IPS-NIHi7 (cell line): Measurements from ENCODE around the gene FAM217A.
A peak's percentile ranks its signal among the peaks of the same experiment; 100 is the strongest.
"Not testable (repeated sequence)": the region's sequence is repeated elsewhere in the genome, so short reads cannot be mapped to it uniquely, and the experiment has no call there.

Source experiments
- DNase-seq: peaks from one replicate; pipeline ENCODE4 v3.0.0; 2012; ENCODE audit warnings: mixed read lengths; ENCODE audit errors: extremely low spot score

Gene FAM217A, protein sequence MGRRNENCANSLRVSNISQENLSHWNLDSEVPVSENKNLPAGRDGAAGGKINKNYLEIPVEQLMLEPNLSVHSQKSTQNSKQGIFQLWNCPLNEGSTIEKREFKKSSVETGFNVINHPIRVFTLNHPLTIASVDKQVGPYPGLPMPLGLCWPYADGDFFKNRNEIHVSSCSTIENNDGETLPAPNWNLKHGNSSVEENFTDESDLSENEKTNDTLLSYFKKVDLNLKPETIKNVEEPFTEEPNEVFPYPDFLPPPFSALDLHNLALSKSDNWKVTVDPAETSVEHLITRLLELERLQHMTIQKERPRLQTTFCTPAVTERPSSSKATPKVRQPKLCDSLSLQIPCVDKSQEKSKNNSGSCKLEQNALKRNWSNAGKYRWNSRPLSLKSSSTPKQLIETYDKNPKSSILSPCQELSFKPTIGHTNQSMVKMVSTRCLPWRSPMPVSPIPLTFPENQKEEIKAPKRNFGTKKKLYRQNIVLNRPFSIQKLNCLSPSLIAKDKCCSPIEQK

GRCh38 chr6:4078691-4079471, at the start of gene FAM217A:
TSS of gene FAM217A (minus strand) at chr6:4079137. CDS start at chr6:4077414, 1,723 bp downstream.
- DNase-seq: no peak

GRCh38 chr6:4128072-4128471, 49.1 kb upstream of the FAM217A start:
- no peak for DNase-seq

DNA sequence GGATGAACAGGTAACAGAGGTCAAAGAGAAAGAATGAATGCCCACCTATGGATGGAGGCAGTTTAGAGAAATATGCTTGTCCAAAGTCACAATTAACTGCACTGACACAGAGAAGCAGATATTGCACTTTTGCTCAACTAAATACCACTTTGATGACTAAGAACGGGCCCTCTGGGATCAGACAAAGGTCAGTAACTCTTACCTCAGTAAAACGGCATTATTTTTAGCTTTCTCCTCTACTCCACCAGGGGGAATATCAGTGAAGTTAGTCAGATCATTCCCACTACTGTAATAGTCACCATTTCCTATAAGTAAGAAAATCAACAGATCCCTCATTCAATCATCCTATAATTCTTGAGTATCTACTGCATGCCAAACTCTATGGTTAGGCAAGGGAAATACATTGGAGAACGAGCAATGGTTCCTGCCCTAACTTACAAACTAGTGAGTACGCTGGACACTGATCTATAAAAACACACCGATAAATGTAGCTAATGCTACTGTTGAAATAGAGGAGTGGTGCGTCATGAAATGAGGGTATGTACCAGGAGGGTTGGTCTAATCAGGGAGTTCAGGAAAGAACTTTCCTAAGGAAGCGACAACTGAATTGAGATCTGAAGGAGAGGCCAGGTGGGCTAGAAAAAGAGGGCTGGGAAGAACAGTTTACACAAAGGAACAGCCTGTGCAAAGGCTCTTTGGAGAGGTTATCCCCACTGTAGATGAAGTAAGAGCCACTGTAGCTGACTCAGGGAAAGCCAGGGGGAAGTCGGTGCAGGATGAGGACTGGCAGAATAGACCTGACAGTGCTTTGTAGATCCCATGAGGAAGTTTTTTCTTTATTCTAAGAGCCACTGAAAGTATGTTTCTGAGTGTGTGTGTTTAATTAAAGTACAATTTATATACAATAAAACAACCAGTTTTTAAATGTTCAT, 47.3 kb upstream of the FAM217A start:
- peak; percentile 20 for DNase-seq

DNA sequence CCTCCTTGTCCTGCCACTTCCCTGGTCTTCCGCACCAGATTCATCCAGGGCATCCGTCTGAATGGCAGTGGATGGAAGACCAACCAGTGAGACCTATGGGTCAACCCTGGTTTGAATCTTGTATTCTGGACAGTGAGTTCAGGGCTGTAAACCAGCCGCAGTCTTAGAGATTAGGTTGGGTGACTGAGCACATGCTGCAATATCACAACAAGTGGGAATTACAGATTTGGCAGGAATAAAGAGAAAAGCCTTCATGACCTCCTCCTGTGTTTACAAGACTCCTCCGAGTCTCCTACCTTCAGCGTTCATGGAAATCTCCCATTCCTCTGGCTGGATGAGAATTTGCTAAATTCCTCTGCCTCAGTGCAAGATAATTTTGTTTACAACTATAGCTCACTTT, 46.6 kb upstream of the FAM217A start:
- no peak for DNase-seq

DNA sequence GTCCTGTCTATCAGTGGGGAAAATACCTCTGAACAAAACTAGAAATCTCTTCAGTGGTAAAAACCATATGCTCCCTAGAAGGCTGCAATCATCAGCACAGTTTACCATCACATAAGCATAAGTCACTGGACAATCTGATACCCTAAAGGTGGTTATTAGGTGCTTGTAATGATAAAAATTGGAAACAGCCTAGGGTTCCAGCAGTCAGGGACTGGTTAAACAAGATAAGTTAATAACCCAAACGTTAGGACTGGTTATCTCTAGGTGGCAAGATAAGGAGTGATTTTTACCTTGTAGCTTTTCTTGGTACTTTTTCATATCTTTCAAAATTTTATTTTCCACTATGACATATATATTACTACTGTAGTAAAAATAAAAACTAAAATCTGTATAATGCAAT, 45.4 kb upstream of the FAM217A start:
- no peak for DNase-seq

DNA sequence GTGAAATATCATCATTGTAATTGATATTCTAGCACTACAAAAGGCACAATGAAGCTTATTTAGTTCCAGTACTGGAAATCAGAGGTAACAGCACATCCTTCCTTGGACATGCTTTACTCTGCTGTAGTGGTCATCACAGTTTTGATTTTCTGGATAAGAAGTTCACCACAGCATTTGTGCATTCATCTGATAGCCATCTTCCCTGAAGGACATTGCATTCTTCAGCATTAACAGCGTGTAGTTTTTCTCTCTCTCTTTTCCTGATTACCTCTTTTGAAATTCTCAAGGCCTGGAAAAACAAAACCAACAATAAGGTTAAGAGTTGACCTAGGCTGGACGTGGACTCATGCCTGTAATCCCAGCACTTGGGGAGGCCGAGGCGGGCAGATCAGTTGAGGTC, 36.8 kb upstream of the FAM217A start:
- no peak for DNase-seq

DNA sequence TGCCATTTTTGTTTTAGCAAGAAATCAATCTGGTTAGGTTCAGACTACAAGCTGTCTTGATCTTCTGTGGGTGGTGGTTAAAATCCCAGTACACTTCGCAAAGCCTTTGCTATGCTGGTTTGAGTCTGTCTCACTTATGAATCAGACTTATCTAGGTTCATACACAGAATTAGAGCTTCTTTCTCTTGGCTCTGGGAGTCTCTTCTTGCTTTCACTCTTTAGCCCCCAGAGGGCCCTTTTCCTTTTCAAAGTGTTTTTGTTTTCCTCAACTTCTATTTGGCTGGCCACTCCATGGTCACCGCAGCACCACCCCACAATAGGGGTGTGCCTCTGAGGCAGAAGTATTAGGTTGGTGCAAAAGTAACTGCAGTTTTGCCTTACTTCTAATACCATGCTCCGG, 35.2 kb upstream of the FAM217A start:
- DNase-seq: peak; percentile 16

GRCh38 chr6:4113649-4114048, 34.7 kb upstream of the FAM217A start:
- no peak for DNase-seq

DNA sequence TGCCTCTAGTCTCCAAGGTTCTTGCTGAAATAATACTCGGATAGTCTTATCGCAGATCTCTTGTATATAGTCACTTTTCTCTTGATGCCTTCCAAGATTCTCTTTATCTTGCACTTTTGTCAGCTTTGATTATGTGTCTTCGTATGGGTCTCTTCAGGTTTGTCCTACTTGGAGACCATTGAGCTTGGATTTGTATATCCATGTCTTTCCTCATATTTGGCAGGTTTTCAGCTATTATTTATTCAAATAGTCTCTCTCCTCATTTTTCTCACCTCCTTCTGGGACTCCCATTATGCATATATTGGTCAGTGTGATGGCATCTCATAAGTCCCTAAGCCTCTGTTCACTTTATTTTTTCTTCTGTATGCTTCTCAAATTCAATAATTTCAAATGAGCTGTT, 33.4 kb upstream of the FAM217A start:
- DNase-seq: no peak

- not testable (repeated sequence) for DNase-seq
These were observed 30.5 kb upstream of the FAM217A start for GRCh38 chr6:4109363-4109815.

- no peak for DNase-seq
These were observed 29.7 kb upstream of the FAM217A start for GRCh38 chr6:4108561-4109093.

- no peak for DNase-seq
These were observed 28.9 kb upstream of the FAM217A start for GRCh38 chr6:4107873-4108272.

DNA sequence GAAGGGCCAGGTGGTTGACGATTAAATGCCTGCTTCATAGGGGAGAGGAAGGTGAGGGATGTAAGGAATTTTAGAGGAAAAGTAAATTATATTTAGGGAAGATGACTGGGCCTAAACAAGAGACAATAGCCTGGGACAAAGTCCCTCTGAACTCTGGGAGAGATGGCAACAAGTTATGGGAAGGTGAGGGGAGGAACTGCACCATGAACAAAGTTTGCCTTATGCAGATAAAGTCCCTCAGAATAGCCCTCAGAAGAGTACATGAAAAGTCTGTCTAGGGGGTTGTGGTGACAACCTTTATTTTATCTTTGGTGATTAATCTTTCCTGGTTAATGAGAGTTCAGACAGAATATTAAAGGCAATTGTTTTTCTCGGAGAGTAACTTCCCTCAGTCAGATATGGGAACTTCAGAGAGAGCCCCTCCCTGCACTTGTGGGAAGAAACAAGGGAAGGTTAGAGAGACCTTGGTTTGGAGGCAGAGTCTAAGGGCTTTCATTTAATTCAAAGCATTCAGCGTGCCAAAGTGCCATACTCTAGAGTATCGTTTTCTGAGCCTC, 27.1 kb upstream of the FAM217A start:
- no peak for DNase-seq

DNA sequence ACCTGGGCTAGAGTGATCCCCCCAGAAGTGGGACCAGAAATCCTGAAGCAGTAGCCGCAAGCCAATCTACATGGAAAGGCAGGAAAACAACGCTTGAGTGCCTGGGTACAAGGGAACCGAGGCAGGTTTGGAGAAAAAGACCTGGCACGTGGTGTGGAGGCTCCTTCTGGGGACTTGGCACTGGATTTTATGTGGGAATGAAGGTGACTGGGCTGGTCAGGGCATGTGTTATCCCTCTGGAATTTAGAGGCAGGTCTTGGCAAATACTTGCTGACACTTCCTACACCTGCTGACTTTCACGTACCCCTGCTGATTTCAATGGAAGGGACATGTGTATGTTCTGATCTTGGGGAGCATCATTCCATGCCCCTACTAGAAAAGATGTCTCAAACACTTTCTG, 25.0 kb upstream of the FAM217A start:
- DNase-seq: no peak

GRCh38 chr6:4102687-4103244, 23.8 kb upstream of the FAM217A start:
- no peak for DNase-seq

GRCh38 chr6:4101298-4101697, 22.4 kb upstream of the FAM217A start:
- DNase-seq: no peak

- DNase-seq: no peak
These were observed 21.7 kb upstream of the FAM217A start for GRCh38 chr6:4100655-4101054.

DNA sequence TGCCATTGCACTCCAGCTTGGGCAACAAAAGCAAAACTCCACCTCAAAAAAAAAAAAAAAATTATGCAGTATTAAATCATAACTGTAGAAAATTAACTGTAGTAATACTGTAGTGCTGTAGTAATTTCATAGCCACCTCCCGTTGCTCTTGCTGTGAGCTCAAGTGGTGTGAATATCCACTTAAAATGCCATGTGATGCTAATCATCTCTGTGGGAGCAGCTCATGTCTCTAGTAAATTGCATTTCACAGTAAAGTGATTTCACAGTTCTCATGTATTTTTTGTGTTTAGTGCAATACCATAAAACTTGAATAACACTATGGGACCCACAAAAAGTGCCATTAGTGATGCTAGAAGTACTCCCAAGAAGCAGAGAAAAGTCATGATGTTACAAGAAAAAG, 14.4 kb upstream of the FAM217A start:
- DNase-seq: no peak

GRCh38 chr6:4091941-4092340, 13.0 kb upstream of the FAM217A start:
- DNase-seq: no peak

- DNase-seq: not testable (repeated sequence)
These were observed 11.1 kb upstream of the FAM217A start for GRCh38 chr6:4090043-4090442.

DNA sequence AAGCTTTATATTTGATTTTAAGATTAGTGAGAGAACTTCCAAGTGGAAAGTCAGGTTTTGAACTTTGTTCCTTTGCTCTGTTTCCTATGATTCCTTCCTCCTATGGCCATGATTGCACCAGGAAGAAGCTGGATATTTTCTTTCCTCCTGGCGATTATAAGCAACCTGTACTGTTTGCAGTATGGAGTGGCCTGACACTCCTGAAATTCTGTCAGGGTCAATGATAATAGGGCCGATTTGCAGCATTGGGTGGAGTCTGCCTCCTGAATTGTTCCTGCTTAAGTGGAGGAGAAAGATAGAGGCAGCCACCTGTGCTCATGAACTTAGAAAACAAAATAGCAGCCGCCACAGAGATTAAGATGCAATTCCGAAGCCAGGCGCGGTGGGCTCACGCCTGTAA, 9.8 kb upstream of the FAM217A start:
- DNase-seq: no peak
